Prostate gland (tissue), 2 donors: ENCODE results near the gene KANSL1. TPM values are rescaled to one million over a fixed set of nuclear protein-coding genes. Genes with fewer than 3 reads are reported as not detected.

Source experiments
- DNase-seq: peaks from one replicate; pipeline ENCODE4 v3.0.0-alpha.2; 2019; ENCODE audit warnings: low spot score
- H3K27ac ChIP-seq, 2 donors: fragments of 200-600 bp; sonication (generic); 2 replicates each; pipeline ENCODE4 v1.5.1; 2017 to 2019
- H3K27me3 ChIP-seq: fragments of 200-600 bp; sonication (generic); replicated peaks from 2 replicates; pipeline ENCODE4 v1.5.1; 2019; ENCODE audit not compliant: insufficient read depth
- H3K36me3 ChIP-seq, 2 donors: fragments of 200-600 bp; sonication (generic); 1 replicate in 1 of 2; 2 replicates in 1 of 2; pipeline versions ENCODE4 v1.5.1 to v1.8.1; 2017 to 2019
- H3K4me1 ChIP-seq: fragments of 200-600 bp; sonication (generic); replicated peaks from 2 replicates; pipeline ENCODE4 v1.5.1; 2019
- H3K4me3 ChIP-seq, 2 donors: fragments of 200-600 bp; sonication (generic); 2 replicates each; pipeline ENCODE4 v1.5.1; 2017 to 2019
- H3K9me3 ChIP-seq: fragments of 200-600 bp; sonication (generic); 2 replicates; pipeline ENCODE4 v1.5.1; 2017
- CTCF ChIP-seq, 4 experiments: fragments of 200-600 bp in 2 of 4; fragments of 450-650 bp in 2 of 4; sonication (generic) in 2 of 4; IDR thresholded peaks; 1 replicate in 3 of 4; 2 replicates in 1 of 4; pipeline ENCODE4 v1.5.1; 2016 to 2019; ENCODE audit warnings: antibody characterized with exemption in 4 of 4, mild to moderate bottlenecking in 2 of 4, moderate library complexity in 2 of 4
- POLR2A ChIP-seq: fragments of 450-650 bp; IDR thresholded peaks from one replicate; pipeline ENCODE4 v1.6.1; 2016; ENCODE audit warnings: antibody characterized with exemption, mild to moderate bottlenecking
- POLR2AphosphoS5 ChIP-seq: sonication (generic); formaldehyde crosslinking; IDR thresholded peaks from one replicate; pipeline ENCODE4 v1.6.1; 2017; ENCODE audit warnings: antibody characterized with exemption
- WGBS: methylation state at CpG from one replicate; pipeline ENCODE4 v1.1.5; 2018; 5-methylcytosine and 5-hydroxymethylcytosine counted together
- intact Hi-C: fragments of 100-400 bp; cut with DNase I; formaldehyde crosslinking; loops from one replicate; pipeline ENCODE4 v1.14.2; 2022
- total RNA-seq, 2 donors: library from RNA; depleted of rRNA; stranded (reverse); fragments of >200 nt; gene quantifications; one replicate each; pipeline ENCODE4 v1.1.0, GENCODE V29; 2016

The KANSL1 gene
- total RNA-seq, 2 donors from 2014 or later = 60.4 to 109 TPM

GRCh38 chr17:46147296-46147695, 45.9 kb downstream of the KANSL1 start:
- no peak overlapping the region for H3K4me3 ChIP-seq
- no peaks in the 10 kb centered on the region for H3K27me3 ChIP-seq
- no peak overlapping the region for H3K27ac ChIP-seq
- no peaks in the 10 kb centered on the region for H3K9me3 ChIP-seq
- no peaks in the 10 kb centered on the region for H3K4me1 ChIP-seq
- DNase-seq = no peak
- intact Hi-C loops = no loop called here
- WGBS = 83% methylated on average over 4 of the region's 4 CpGs
- no peaks in the 10 kb centered on the region for H3K36me3 ChIP-seq
- TF ChIP-seq CTCF (IDR thresholded peaks at IDR 0.05) (no peak), POLR2A (no peak), POLR2AphosphoS5 (no peak)

- intact Hi-C loops = no loop called here
- DNase-seq = no peak
- TF ChIP-seq POLR2A = no peak
- no peak for TF ChIP-seq POLR2AphosphoS5
- TF ChIP-seq CTCF (IDR thresholded peaks at IDR 0.05) = no peak
- WGBS = 44% methylated on average over 4 of the region's 4 CpGs
- Histone ChIP-seq H3K4me3 (no peak overlapping the region), H3K4me1 (no peaks in the 10 kb centered on the region), H3K27me3 (no peaks in the 10 kb centered on the region), H3K27ac (no peak overlapping the region), H3K9me3 (no peaks in the 10 kb centered on the region), H3K36me3 (no peaks in the 10 kb centered on the region)
Observed at GRCh38 chr17:46144246-46144645, 49.0 kb downstream of the KANSL1 start.

GRCh38 chr17:46143827-46144236, 49.4 kb downstream of the KANSL1 start:
- no peak overlapping the region for H3K4me3 ChIP-seq
- H3K9me3 ChIP-seq = no peaks in the 10 kb centered on the region
- no peaks in the 10 kb centered on the region for H3K27me3 ChIP-seq
- WGBS = 45% methylated on average over 3 of the region's 3 CpGs
- no peak for DNase-seq
- no peak for TF ChIP-seq POLR2AphosphoS5
- no peak for TF ChIP-seq POLR2A
- TF ChIP-seq CTCF (IDR thresholded peaks at IDR 0.05) = no peak
- H3K27ac ChIP-seq = no peak overlapping the region
- H3K36me3 ChIP-seq = no peaks in the 10 kb centered on the region
- intact Hi-C loops = no loop called here
- H3K4me1 ChIP-seq = no peaks in the 10 kb centered on the region

GRCh38 chr17:46141645-46142044, 51.6 kb downstream of the KANSL1 start:
- TF ChIP-seq CTCF (IDR thresholded peaks at IDR 0.05) (no peak), POLR2AphosphoS5 (no peak), POLR2A (no peak)
- H3K4me3 ChIP-seq = no peak overlapping the region
- H3K27me3 ChIP-seq = no peaks in the 10 kb centered on the region
- H3K4me1 ChIP-seq = no peaks in the 10 kb centered on the region
- DNase-seq = no peak
- H3K36me3 ChIP-seq = no peaks in the 10 kb centered on the region
- intact Hi-C loops = no loop called here
- no peaks in the 10 kb centered on the region for H3K9me3 ChIP-seq
- no peak overlapping the region for H3K27ac ChIP-seq
- WGBS = 84% methylated on average over 5 of the region's 5 CpGs

GRCh38 chr17:46140645-46141197, 52.5 kb downstream of the KANSL1 start:
- intact Hi-C loops = no loop called here
- H3K4me1 ChIP-seq = no peaks in the 10 kb centered on the region
- no peak for DNase-seq
- 90% methylated on average over 2 of the region's 2 CpGs for WGBS
- TF ChIP-seq CTCF (IDR thresholded peaks at IDR 0.05) = no peak
- TF ChIP-seq POLR2A = no peak
- no peak for TF ChIP-seq POLR2AphosphoS5
- no peaks in the 10 kb centered on the region for H3K9me3 ChIP-seq
- no peaks in the 10 kb centered on the region for H3K36me3 ChIP-seq
- no peak overlapping the region for H3K27ac ChIP-seq
- H3K27me3 ChIP-seq = no peaks in the 10 kb centered on the region
- H3K4me3 ChIP-seq = no peak overlapping the region
